H9 (cell line): Measurements from ENCODE around the gene PTPN13. TPM values are rescaled to one million over a fixed set of nuclear protein-coding genes. Genes with fewer than 3 reads are reported as not detected.

ENCODE experiments used
- DNase-seq: peaks from one replicate; pipeline ENCODE4 v3.0.0-alpha.2; 2017
- H2AFZ ChIP-seq: one replicate; pipeline ENCODE4 v1.6.1; 2013; ENCODE audit warnings: mild to moderate bottlenecking, low read length, control low read depth, moderate library complexity
- H2AK5ac ChIP-seq: 2 replicates; pipeline ENCODE4 v1.6.1; 2013; ENCODE audit warnings: low read length, control low read depth, mixed read lengths; ENCODE audit not compliant: insufficient read length
- H2BK120ac ChIP-seq: one replicate; pipeline ENCODE4 v1.6.1; 2013; ENCODE audit warnings: low read depth, mild to moderate bottlenecking, low read length, control low read depth, inconsistent platforms; ENCODE audit not compliant: poor library complexity, severe bottlenecking
- H2BK12ac ChIP-seq: 2 replicates; pipeline ENCODE4 v1.6.1; 2013; ENCODE audit warnings: low read length, control low read depth, mixed read lengths, low read depth; ENCODE audit not compliant: insufficient read length
- H2BK15ac ChIP-seq: 2 replicates; pipeline ENCODE4 v1.6.1; 2013; ENCODE audit warnings: low read depth, low read length, control low read depth
- H2BK20ac ChIP-seq: one replicate; pipeline ENCODE4 v1.6.1; 2013; ENCODE audit warnings: low read depth, mild to moderate bottlenecking, low read length, control low read depth, inconsistent platforms; ENCODE audit not compliant: poor library complexity, severe bottlenecking
- H2BK5ac ChIP-seq: 2 replicates; pipeline ENCODE4 v1.6.1; 2013; ENCODE audit warnings: low read length, control low read depth, mixed read lengths; ENCODE audit not compliant: insufficient read length
- H3K14ac ChIP-seq: 2 replicates; pipeline ENCODE4 v1.6.1; 2013; ENCODE audit warnings: low read length, control low read depth; ENCODE audit not compliant: insufficient read depth
- H3K18ac ChIP-seq: 2 replicates; pipeline ENCODE4 v1.6.1; 2013; ENCODE audit warnings: low read depth, mild to moderate bottlenecking, mixed read lengths, low read length, control low read depth; ENCODE audit not compliant: insufficient read length
- H3K23ac ChIP-seq: 2 replicates; pipeline ENCODE4 v1.6.1; 2013; ENCODE audit warnings: low read length, control low read depth, mixed read lengths, low read depth; ENCODE audit not compliant: insufficient read length
- H3K23me2 ChIP-seq: 2 replicates; pipeline ENCODE4 v1.6.1; 2013; ENCODE audit warnings: low read depth, mild to moderate bottlenecking, mixed read lengths, low read length, control low read depth; ENCODE audit not compliant: insufficient read length, poor library complexity, severe bottlenecking
- H3K27ac ChIP-seq: 2 replicates; pipeline ENCODE4 v1.5.1; 2013; ENCODE audit warnings: low read length, control low read depth, mixed read lengths, low read depth; ENCODE audit not compliant: insufficient read length
- H3K27me3 ChIP-seq: 2 replicates; pipeline ENCODE4 v1.6.1; 2013; ENCODE audit warnings: low read length, control low read depth, inconsistent platforms; ENCODE audit not compliant: insufficient read depth
- H3K4ac ChIP-seq: 2 replicates; pipeline ENCODE4 v1.6.1; 2013; ENCODE audit warnings: low read depth, mild to moderate bottlenecking, control low read depth, inconsistent platforms, low read length, moderate library complexity
- H3K4me1 ChIP-seq: 2 replicates; pipeline ENCODE4 v1.6.1; 2013; ENCODE audit warnings: low read length, control low read depth, inconsistent platforms; ENCODE audit not compliant: insufficient read depth
- H3K4me2 ChIP-seq: 2 replicates; pipeline ENCODE4 v1.6.1; 2013; ENCODE audit warnings: low read length, control low read depth, mixed read lengths; ENCODE audit not compliant: insufficient read length, insufficient read depth
- H3K56ac ChIP-seq: 2 replicates; pipeline ENCODE4 v1.6.1; 2013; ENCODE audit warnings: low read depth, mild to moderate bottlenecking, mixed read lengths, low read length, control low read depth; ENCODE audit not compliant: insufficient read length
- H3K79me1 ChIP-seq: 2 replicates; pipeline ENCODE4 v1.6.1; 2013; ENCODE audit warnings: low read depth, mild to moderate bottlenecking, moderate library complexity, low read length, control low read depth, inconsistent platforms; ENCODE audit not compliant: insufficient read depth, poor library complexity, severe bottlenecking
- H3K79me2 ChIP-seq: 2 replicates; pipeline ENCODE4 v1.6.1; 2013; ENCODE audit warnings: low read length, control low read depth, inconsistent platforms; ENCODE audit not compliant: insufficient read depth
- H3K9ac ChIP-seq: 2 replicates; pipeline ENCODE4 v1.6.1; 2013; ENCODE audit warnings: low read length, control low read depth, mixed read lengths; ENCODE audit not compliant: insufficient read length; ENCODE audit errors: extremely low read depth
- H3K9me3 ChIP-seq: one replicate; pipeline ENCODE4 v1.6.1; 2013; ENCODE audit warnings: low read depth, low read length, inconsistent platforms; ENCODE audit not compliant: control insufficient read depth
- H3T11ph ChIP-seq: one replicate; pipeline ENCODE4 v1.6.1; 2013; ENCODE audit warnings: mild to moderate bottlenecking, low read length, control low read depth, inconsistent platforms
- H4K20me1 ChIP-seq: one replicate; pipeline ENCODE4 v1.6.1; 2013; ENCODE audit not compliant: control insufficient read depth, insufficient read length, insufficient read depth
- H4K5ac ChIP-seq: 2 replicates; pipeline ENCODE4 v1.6.1; 2013; ENCODE audit warnings: low read depth, mild to moderate bottlenecking, mixed read lengths, low read length, control low read depth; ENCODE audit not compliant: insufficient read length
- H4K8ac ChIP-seq: replicated peaks from 2 replicates; pipeline ENCODE4 v1.6.1; 2013; ENCODE audit warnings: low read length, control low read depth, mixed read lengths, low read depth; ENCODE audit not compliant: insufficient read length
- H4K91ac ChIP-seq: 2 replicates; pipeline ENCODE4 v1.6.1; 2013; ENCODE audit warnings: low read depth, mild to moderate bottlenecking, moderate library complexity, mixed read lengths, low read length, control low read depth; ENCODE audit not compliant: insufficient read length
- H3K27ac Mint-ChIP-seq, 3 experiments: 2 replicates in 2 of 3; 3 replicates in 1 of 3; pipeline ENCODE4 v1.8.0; 2020 to 2021; ENCODE audit warnings: mixed read lengths in 3 of 3, mild to moderate bottlenecking in 1 of 3, moderate library complexity in 1 of 3
- H3K27me3 Mint-ChIP-seq: 2 replicates; pipeline ENCODE4 v1.8.0; 2021; ENCODE audit warnings: low read depth, mild to moderate bottlenecking, moderate library complexity, mixed read lengths
- H3K36me3 Mint-ChIP-seq, 3 experiments: 2 replicates in 2 of 3; 3 replicates in 1 of 3; pipeline ENCODE4 v1.8.0; 2020 to 2021; ENCODE audit warnings: low read depth in 3 of 3, mixed read lengths in 3 of 3; ENCODE audit not compliant: insufficient read depth in 1 of 3
- H3K4me1 Mint-ChIP-seq, 2 experiments: 2 replicates each; pipeline ENCODE4 v1.8.0; 2020; ENCODE audit warnings: mixed read lengths in 2 of 2
- H3K4me3 Mint-ChIP-seq, 2 experiments: 2 replicates in 1 of 2; 3 replicates in 1 of 2; pipeline ENCODE4 v1.8.0; 2020 to 2021; ENCODE audit warnings: mild to moderate bottlenecking in 2 of 2, mixed read lengths in 2 of 2, moderate library complexity in 1 of 2
- H3K9me3 Mint-ChIP-seq, 2 experiments: 2 replicates in 1 of 2; 3 replicates in 1 of 2; pipeline ENCODE4 v1.8.0; 2020; ENCODE audit warnings: mild to moderate bottlenecking in 2 of 2, mixed read lengths in 2 of 2, moderate library complexity in 1 of 2
- WGBS: extraction: QIAGEN DNeasy Blood & Tissue Kit; methylation state at CpG from one replicate; pipeline ENCODE4 v1.1.7; 2013; ENCODE audit warnings: missing lambda C conversion rate, low lambda C conversion rate, mixed read lengths; ENCODE audit not compliant: insufficient read length; ENCODE audit errors: extremely low coverage; 5-methylcytosine and 5-hydroxymethylcytosine counted together
- total RNA-seq: library from RNA; stranded (reverse); gene quantifications from 2 replicates; pipeline ENCODE4 v1.2.1, GENCODE V29; 2021
- TF ChIP-seq, protein P1 (sequence below): fragments of 200-600 bp; sonication (generic); conservative IDR thresholded peaks from 3 replicates; pipeline ENCODE4 v1.8.0; 2021; ENCODE audit warnings: antibody characterized with exemption, mild to moderate bottlenecking

The PTPN13 gene
- total RNA-seq, 1 experiment from 2014 or later = 34.9 TPM

DNA sequence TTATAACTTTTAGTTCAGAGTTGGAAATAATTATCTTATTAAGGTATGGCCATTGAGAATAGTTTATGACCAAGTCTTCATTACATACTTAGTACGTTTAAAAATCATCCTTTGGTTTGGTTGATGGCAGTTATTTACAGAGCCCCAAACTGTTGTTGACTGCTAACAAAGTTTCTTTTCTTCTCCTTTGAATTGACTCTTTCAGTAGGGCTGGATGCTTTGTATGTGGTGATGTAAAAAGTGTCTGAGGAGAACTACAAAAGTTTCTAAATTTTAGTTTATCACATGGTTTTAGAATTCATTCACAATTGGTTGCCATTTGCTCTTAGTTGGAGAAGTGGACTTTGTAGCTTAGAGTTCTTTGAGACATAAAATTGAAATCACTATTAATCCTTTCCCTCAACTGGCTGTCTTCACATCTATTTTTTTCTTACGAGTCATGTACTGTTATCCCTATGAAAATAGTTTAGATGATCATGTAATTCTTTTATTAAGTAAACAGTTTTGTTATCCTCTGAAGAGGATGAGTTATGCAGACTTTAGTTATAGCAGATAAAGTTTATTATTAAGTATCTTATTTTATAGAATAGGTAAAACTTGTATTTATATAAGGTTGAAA lies 14.8 kb downstream of the PTPN13 start:
- H2BK120ac ChIP-seq = no peak overlapping the region
- H3K23ac ChIP-seq = no peak overlapping the region
- no peak for DNase-seq
- Mint-ChIP-seq H3K27ac (no peak overlapping the region), H3K9me3 (no peaks in the 10 kb centered on the region), H3K36me3 (no peaks in the 10 kb centered on the region), H3K4me1 (peaks cover 17 to 23% of the 10 kb centered on the region in 2 experiments), H3K4me3 (no peak overlapping the region), H3K27me3 (no peaks in the 10 kb centered on the region)
- no peaks in the 10 kb centered on the region; the same call in 1 of the 2 replicates for H3K79me2 ChIP-seq
- H3K9me3 ChIP-seq = no peaks in the 10 kb centered on the region
- H3K4me2 ChIP-seq = no peak overlapping the region
- H4K91ac ChIP-seq = no peak overlapping the region
- H2BK12ac ChIP-seq = no peak overlapping the region
- H3K56ac ChIP-seq = no peak overlapping the region
- WGBS = no CpG with 5 or more reads among the region's 2 CpGs
- no peak overlapping the region for H2AFZ ChIP-seq
- TF ChIP-seq, protein P1, sequence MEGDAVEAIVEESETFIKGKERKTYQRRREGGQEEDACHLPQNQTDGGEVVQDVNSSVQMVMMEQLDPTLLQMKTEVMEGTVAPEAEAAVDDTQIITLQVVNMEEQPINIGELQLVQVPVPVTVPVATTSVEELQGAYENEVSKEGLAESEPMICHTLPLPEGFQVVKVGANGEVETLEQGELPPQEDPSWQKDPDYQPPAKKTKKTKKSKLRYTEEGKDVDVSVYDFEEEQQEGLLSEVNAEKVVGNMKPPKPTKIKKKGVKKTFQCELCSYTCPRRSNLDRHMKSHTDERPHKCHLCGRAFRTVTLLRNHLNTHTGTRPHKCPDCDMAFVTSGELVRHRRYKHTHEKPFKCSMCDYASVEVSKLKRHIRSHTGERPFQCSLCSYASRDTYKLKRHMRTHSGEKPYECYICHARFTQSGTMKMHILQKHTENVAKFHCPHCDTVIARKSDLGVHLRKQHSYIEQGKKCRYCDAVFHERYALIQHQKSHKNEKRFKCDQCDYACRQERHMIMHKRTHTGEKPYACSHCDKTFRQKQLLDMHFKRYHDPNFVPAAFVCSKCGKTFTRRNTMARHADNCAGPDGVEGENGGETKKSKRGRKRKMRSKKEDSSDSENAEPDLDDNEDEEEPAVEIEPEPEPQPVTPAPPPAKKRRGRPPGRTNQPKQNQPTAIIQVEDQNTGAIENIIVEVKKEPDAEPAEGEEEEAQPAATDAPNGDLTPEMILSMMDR = no peak
- no peak overlapping the region for H3T11ph ChIP-seq
- H2BK20ac ChIP-seq = no peak overlapping the region
- no peaks in the 10 kb centered on the region for H3K23me2 ChIP-seq
- no peak overlapping the region for H2AK5ac ChIP-seq
- H3K79me1 ChIP-seq = peaks cover 3% of the 10 kb centered on the region
- no peak overlapping the region for H4K5ac ChIP-seq
- no peak overlapping the region for H2BK15ac ChIP-seq
- no peaks in the 10 kb centered on the region for H4K20me1 ChIP-seq
- H4K8ac ChIP-seq = no peak overlapping the region
- no peaks in the 10 kb centered on the region for H3K27me3 ChIP-seq
- no peaks in the 10 kb centered on the region for H3K4me1 ChIP-seq
- no peak overlapping the region for H3K18ac ChIP-seq
- no peak overlapping the region for H3K14ac ChIP-seq
- no peak overlapping the region for H3K27ac ChIP-seq
- H3K4ac ChIP-seq = no peak overlapping the region
- no peak overlapping the region for H2BK5ac ChIP-seq
- no peak overlapping the region for H3K9ac ChIP-seq
